ENCODE data around the gene CYP4F12. TPM values are rescaled to one million over a fixed set of nuclear protein-coding genes. Genes with fewer than 3 reads are reported as not detected.
A peak's percentile ranks its signal among the peaks of the same experiment; 100 is the strongest.
"Not testable (repeated sequence)": the region's sequence is repeated elsewhere in the genome, so short reads cannot be mapped to it uniquely, and the experiment has no call there.

The CYP4F12 gene
- total RNA-seq, 1 experiment from 2014 or later, result not detected

DNA sequence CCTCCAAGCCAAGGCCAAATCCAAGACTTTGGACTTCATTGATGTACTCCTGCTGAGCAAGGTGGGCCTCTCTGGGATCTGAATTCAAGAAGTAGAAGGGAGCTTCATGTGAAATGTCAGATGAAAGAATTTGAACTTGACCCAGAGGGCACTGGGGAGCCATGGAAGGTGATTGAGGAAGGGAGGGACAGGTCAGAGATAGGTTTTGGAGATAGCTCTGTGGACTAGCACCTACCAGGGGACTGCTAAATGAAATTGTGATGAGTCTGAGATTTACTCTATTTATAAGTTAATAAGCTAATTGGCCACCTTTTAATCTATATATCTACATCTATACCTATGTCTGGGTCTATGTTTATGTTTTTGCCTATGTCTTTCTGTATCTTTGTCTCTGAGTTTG, 22.8 kb upstream of the CYP4F12 start:
- DNase-seq (ENCODE audit: low read depth), result not testable (repeated sequence)

- no peak for DNase-seq (ENCODE audit: low read depth)
Measured at GRCh38 chr19:15651791-15652190, 21.1 kb upstream of the CYP4F12 start.

- DNase-seq (ENCODE audit: low read depth), result no peak
Measured at GRCh38 chr19:15652559-15653278, 20.2 kb upstream of the CYP4F12 start.

DNA sequence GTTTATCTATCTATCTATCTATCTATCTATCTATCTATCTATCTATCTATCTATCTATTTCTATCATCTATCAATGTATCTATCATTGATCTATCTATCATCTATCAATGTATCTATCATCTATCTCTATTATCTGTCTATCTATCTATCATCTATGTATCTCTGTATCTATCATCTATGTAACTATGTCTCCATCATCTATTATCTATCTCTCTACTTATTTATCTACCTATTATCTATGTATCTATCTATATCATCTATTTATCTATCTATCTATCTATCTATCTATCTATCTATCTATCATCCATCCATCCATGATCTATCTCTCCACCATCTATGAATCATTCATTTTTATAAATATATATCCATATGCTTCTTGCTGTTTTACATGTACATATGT, 16.4 kb upstream of the CYP4F12 start:
- DNase-seq (ENCODE audit: low read depth), result no peak

- no peak for DNase-seq (ENCODE audit: low read depth)
Measured at GRCh38 chr19:15663247-15663646, 9.6 kb upstream of the CYP4F12 start.

DNA sequence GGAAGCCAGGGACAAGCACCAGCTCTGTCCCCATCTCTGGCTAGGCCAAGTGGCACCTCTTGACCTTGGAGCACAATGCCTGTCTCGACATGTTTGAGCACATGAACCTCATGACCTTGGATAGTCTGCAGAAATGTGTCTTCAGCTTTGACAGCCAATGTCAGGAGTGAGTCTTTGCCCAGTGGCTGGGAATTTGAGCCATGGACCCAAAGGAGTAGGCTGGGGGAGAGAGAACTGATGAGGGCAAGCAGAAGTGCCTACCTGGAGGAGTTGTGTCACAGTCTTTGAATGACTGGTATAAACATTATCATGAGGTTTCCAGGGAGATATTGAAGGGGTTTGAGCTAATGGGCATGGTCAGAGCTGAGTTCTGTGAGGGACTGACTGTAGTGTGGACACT, 6.7 kb upstream of the CYP4F12 start:
- DNase-seq (ENCODE audit: low read depth), result no peak

DNA sequence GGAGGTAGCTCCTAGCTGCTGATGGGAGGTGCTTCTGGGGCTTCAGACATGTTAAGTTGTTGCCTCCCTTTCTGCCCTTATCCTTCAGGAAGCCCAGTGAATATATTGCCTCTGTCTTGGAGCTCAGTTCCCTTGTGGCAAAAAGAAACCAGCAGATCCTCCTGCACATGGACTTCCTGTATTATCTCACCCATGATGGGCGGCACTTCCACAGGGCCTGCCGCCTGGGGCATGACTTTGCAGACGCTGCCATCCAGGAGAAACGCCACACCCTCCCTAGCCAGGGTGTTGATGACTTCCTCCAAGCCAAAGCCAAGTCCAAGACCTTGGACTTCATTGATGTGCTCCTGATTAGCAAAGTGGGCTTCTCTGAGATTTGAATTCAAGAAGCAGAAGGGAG, 6.0 kb upstream of the CYP4F12 start:
- DNase-seq (ENCODE audit: low read depth), result no peak

DNA sequence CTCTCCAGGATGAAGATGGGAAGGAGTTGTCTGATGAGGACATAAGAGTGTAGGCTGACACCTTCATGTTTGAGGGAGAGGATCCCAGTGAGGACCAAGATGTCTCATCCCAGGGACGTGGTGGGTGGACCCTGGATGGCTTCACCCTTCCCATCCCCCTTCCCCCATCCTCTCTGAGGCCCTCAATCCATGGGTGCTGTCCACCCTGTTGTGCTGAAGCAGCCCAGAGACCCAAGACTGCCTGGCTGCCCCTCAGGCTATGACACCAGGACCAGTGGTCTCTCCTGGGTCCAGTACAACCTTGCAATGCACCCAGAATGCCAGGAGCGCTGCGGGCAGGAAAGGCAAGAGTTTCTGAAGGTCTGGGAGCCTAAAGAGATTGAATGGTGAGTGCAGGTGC, 3.4 kb upstream of the CYP4F12 start:
- DNase-seq (ENCODE audit: low read depth), result no peak

- no peak for DNase-seq (ENCODE audit: low read depth)
Measured at GRCh38 chr19:15669891-15670290, 3.0 kb upstream of the CYP4F12 start.

DNA sequence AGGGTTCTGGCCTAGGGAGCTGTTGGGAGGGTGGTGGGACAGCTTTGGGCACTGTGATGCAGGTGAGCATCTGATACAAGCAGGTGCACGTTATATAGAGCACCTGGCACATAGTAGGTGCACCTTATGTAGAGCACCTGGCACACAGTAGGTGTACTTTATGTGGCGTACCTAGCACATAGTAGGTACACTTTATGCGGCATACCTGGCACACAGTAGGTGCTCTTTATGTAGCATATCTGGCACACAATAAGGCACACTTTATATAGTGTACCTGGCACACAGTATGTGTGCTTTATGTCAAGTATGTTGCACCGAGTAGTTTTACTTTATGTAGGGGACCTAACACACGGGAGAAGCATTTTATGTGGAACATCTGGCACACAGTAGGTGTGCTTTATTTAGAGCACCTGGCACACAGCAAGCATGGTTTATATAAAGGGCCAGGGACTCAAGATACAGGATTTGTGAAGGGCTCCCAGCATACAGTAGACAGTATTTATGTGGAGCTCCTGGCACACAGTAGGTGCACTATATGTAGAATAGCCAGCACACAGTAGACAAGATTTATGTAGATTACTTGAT, 1.6 kb upstream of the CYP4F12 start:
- DNase-seq (ENCODE audit: low read depth), result no peak

DNA sequence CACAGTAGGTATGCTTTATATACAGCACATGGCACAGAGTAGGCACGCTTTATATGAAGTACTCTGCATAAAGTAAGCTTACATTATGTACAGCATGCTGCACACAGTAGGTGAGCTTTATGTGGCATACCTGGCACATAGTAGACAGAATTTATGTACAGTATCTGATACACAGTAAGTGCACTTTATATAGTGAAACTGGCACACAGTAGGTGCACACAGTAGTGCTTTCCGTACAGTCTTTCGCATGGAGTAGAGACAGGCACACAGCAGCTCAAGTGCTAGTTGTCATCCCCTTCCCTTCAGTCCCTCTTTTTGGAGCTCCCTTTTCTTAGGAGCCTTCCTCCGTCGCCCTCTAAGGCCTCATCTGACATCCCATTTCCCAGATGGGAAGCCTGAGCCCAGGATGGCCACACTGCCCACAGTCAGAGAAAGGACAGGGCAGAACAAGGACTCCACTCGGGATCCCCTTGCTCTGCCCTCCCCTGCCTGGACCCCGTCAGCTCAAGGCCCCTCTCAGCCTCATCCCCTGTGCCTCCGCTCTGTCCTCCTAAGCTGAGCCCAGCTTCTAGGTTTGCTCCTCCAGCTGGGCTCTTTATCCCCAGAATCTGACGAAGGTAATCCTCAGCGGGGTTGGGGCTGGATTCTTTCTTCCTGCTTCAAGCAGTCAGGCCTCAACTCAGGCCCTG, 852 bp upstream of the CYP4F12 start:
- DNase-seq (ENCODE audit: low read depth), result no peak

DNA sequence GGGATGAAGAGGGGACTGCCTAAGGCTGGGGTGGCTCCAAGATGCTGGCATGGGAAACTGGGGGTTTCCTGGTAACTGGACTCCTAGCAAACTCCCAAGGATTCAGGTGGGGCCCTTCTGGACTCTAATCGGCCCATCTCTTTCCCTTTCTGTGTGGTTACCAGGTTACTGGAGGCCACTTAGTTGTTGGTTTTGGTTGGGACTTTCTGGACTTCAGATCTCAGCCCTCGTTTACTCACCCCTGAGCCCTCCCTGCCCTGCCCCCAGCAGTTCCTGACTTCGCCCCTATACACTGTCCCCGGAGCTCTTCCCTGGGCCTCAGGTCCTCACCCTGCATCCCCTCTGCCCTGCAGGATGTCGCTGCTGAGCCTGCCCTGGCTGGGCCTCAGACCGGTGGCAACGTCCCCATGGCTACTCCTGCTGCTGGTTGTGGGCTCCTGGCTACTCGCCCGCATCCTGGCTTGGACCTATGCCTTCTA, 328 bp downstream of the CYP4F12 start:
- DNase-seq (ENCODE audit: low read depth), result no peak

DNA sequence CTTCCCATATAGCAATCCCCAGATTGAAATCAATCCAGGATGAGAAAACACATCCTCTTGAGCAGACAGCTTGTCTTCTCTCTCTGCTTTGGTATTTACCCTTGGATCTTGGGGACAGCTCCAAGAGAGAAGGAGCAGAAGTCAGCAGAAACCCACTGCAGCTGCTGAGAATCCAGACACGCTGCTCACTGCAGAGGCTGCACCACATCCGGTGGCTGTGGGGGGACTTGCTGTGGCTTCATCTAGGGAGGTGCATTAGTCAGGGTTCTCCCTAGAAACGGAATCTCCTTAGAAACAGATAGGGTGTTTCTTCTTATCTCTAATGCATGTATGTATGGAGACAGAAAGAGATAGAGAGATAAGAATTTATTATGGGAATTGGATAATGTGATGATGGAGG, 2.7 kb downstream of the CYP4F12 start:
- no peak for DNase-seq (ENCODE audit: low read depth)

DNA sequence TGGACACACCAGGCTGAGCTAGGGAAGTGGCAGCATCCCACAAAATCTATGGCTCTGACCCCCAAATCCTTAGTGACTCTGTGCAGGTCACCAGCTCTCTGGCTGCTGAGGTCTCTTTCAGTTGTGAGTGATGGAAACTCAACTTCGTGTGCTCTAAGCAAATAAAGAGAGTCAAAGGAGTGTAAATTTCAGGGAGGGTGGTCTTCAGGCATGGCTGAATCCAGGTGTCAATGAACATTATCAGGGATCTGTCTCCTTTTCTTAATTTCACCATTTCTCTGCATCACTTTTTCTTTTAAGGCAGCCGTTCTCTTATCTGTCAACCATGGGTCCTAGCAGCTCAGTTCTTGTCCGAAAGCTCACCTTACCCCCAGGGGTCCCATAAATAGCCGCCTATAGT, 6.2 kb downstream of the CYP4F12 start:
- no peak for DNase-seq (ENCODE audit: low read depth)

DNA sequence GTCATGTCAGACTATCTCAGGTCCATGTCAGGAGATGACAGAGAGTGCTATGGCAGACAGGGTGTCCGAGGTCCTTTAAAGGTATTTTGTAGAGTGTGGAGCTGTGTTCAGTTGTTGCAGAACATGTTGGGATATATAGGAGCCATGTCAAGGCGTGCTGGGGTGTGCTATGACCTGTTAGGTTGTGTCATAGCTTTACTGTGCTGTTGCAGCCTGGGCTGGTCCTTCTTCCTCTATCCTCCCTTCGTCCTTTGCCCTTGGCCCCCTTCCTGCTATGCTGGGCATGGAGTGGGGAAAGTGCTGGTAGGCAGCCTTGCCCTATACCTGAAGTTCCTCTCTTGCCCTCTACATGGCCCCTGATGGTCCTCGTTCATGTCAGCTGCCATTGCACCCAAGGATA, 7.0 kb downstream of the CYP4F12 start:
- not testable (repeated sequence) for DNase-seq (ENCODE audit: low read depth)

DNA sequence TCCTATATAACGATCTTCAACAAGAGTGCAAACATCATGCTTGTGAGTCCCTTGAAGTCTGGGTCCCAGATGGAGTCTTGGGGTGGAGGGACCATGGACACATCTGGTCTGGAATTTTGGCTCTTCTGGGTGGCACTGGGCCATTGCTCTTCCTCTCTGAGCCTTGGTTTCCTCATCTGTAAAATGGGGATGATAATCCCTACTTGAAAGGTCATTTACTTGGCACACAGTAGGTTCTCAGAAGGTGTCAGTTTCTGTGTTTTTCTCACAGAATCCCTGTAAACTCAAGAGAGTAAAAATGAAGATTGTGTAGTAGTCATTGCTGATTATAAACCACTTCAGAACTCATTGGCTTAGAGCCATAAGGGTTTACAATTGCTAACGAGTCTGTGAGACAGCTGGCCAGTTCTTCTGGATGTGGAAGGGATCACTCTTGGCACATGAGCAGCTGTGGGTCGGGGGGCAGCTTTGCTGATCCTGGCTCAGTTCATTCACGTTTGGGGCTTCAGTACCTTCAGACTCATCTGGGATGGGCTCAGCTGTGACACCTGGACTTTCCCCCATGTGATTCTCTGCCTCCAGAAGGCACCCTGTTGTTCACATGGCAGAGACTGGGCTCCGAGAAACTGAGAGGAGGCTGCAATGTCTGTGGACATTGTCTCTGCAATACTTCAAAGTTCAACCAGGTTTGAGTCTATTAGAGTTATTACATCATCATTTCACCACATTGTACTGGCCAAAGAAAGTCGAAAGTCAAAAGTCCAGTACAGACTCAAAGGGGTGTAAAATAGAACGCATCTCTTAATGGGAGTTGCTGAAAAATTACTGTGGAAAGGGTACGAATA, 7.8 kb downstream of the CYP4F12 start:
- no peak for DNase-seq (ENCODE audit: low read depth)

GRCh38 chr19:15683411-15683810, 10.5 kb downstream of the CYP4F12 start:
- no peak for DNase-seq (ENCODE audit: low read depth)

- DNase-seq (ENCODE audit: low read depth), result no peak
Measured at GRCh38 chr19:15684828-15685227, 11.9 kb downstream of the CYP4F12 start.

DNA sequence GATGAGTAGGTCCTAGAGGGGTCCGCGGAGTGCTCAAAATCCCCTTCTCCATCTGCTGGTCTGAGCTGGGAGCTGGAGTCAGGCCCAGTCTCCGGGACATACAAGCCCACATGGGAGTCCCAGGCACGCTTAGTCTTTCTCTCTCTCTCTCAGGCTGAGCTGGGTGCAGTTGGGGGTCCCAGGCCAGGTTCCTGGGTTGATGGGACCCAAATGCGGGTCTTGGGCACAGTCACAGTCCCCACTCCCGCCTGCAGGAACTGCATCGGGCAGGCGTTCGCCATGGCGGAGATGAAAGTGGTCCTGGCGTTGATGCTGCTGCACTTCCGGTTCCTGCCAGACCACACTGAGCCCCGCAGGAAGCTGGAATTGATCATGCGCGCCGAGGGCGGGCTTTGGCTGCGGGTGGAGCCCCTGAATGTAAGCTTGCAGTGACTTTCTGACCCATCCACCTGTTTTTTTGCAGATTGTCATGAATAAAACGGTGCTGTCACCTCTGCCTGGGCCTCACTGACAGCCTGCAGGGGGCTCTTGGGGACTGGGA, 23.8 kb downstream of the CYP4F12 start:
- peak; percentile 21 for DNase-seq (ENCODE audit: low read depth)

DNA sequence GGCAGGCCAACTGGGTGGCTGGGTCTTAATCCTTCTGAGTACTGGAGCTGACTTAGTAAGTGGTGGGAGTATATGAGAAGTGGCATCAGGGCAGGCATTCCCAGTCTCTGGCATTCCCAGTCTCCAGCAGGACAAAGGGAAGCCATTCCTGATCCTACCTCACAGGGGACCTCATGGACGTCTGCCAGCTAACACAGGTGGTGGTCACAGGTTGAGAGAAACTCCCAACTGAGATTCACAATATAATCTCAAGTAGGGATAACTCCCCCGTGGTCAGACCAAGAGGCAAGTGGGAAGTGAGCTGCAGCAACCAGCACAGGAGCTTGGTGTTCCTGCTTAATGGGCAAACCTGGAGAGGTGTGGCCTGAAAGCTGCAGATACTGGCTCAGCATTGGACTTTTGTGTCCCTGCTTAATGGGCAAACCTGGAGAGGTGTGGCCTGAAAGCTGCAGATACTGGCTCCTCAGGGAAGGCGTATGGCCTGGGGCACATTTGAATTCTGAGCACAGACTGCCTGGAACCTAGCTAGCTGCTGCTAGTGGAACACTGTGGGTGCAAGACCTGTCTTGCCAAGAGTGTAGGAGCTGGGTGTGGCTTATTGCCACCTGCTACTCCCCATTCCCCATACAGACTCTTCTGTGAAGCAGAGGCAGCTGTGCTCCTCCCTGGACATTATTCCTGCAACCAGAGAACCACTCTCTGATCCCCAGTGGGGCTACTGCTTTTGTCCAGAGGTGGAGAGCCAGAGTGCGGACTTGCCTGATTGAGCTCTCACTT, 29.1 kb downstream of the CYP4F12 start:
- DNase-seq (ENCODE audit: low read depth), result no peak

- DNase-seq (ENCODE audit: low read depth), result peak; percentile 36
Measured at GRCh38 chr19:15702534-15702930, 29.6 kb downstream of the CYP4F12 start.

All from HT1080 (cell line).